ENCODE results near the gene GALK1. TPM values are rescaled to one million over a fixed set of nuclear protein-coding genes. Genes with fewer than 3 reads are reported as not detected.

GALK1 gene
- total RNA-seq, 4 donors from 2014 or later: 8.7 to 18.3 (median 11.0) TPM

GRCh38 chr17:75755205-75755901, 9.6 kb downstream of the GALK1 start:
- Histone ChIP-seq H3K36me3 (no peaks in the 10 kb centered on the region), H3K27ac (no peak overlapping the region), H3K27me3 (no peaks in the 10 kb centered on the region), H3K4me3 (no peak overlapping the region), H3K4me1 (peaks cover 6 to 9% of the 10 kb centered on the region in 2 donors), H3K9me3 (no peaks in the 10 kb centered on the region)
- intact Hi-C loops (cut with DNase I; ENCODE audit: low total_unique reads): no loop called here
- DNase-seq (no peak), ATAC-seq (no peak)
- no peak for TF ChIP-seq POLR2A (IDR thresholded peaks at IDR 0.05)
- TF ChIP-seq CTCF (IDR thresholded peaks at IDR 0.05 in 4 of 5, conservative IDR thresholded peaks at IDR 0.05 in 1 of 5): no peak
- in situ Hi-C loops (cut with MboI; ENCODE audit: low sequenced_read_pairs in 4 of 4): loop anchor here in 1 of 4 donors (25.0 kb wide), 1 partner anchor 132 kb away; the partner anchor contains the start of genes TRIM47 and TRIM65

DNA sequence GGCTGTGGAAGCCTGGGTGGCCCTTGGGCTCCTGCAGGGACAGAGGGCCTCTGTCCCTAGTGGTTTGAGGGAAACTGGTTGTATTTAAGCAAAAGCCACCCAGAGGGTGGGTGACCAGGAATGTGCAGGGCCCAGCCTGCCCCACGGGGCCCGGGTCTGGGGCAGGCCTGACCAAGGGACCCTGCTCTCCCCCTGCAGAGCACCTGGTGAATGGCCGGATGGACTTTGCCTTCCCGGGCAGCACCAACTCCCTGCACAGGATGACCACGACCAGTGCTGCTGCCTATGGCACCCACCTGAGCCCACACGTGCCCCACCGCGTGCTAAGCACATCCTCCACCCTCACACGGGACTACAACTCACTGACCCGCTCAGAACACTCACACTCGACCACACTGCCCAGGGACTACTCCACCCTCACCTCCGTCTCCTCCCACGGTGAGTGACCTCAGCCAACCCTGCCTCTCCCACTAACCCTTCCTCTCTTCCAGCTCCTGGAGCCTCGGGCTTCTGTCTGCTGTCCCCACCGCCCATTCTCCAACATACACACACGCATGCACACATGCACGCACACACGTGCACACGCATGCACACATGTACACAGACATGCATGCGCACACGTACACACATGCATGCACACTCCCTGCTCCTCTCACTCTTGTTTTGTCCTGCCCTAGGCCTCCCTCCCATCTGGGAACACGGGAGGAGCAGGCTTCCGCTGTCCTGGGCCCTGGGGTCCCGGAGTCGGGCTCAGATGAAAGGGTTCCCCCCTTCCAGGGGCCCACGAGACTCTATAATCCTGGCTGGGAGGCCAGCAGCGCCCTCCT, 10.4 kb downstream of the GALK1 start:
- H3K4me1 ChIP-seq: peaks cover 11 to 14% of the 10 kb centered on the region in 2 donors
- no peak for ATAC-seq
- H3K27me3 ChIP-seq: no peaks in the 10 kb centered on the region
- no peak for DNase-seq
- in situ Hi-C loops (cut with MboI; ENCODE audit: low sequenced_read_pairs in 4 of 4): loop anchor here in 2 of 4 donors (5.0 to 25.0 kb wide), 2 partner anchors 82 to 133 kb away; partner anchors contain the start of genes TRIM47 (in 1 of the 2) and TRIM65 (in 1 of the 2)
- intact Hi-C loops (cut with DNase I; ENCODE audit: low total_unique reads): no loop called here
- TF ChIP-seq POLR2A (IDR thresholded peaks at IDR 0.05) (no peak), CTCF (IDR thresholded peaks at IDR 0.05 in 4 of 5, conservative IDR thresholded peaks at IDR 0.05 in 1 of 5) (no peak)
- peak overlapping the region in 1 of 4 donors; percentile 11 for H3K27ac ChIP-seq
- H3K9me3 ChIP-seq: no peaks in the 10 kb centered on the region
- H3K36me3 ChIP-seq: no peaks in the 10 kb centered on the region
- H3K4me3 ChIP-seq: peak overlapping the region in 1 of 4 donors; percentile 57

DNA sequence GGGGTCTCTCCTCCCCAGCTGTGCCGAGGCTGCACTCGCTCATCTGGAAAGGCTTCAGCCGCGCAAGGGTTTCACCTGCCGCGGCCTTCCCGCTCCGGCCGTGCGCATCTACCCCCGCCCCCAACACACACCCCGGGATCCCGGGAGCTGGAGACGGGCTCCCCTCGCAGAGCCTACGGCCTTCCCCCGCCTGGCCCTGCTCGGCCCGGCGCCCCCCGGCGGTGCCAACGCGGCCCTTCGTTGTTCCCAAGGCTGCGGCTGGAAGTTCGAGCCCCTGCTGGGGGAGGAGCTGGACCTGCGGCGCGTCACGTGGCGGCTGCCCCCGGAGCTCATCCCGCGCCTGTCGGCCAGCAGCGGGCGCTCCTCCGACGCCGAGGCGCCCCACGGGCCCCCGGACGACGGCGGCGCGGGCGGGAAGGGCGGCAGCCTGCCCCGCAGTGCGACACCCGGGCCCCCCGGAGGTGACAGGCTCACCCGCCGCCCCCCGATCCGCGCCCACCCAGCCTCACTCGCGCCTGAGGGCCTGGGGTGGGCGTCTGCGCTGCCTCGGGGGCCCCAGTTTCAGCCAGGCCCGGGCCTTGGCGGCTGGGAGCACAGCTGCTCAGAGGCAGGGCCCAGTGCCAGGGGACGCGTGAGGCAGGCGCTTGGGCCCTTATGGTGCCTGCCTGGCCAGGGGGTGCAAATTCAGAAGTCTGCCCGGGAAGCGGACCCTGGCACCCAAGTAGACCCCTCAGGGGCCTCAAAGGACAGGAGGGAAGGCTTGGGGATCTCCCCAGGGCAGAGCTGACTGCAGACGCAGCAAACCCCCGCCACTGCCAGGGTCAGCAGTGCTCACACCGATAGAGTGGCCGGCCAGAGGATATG, 11.2 kb downstream of the GALK1 start:
- intact Hi-C loops (cut with DNase I; ENCODE audit: low total_unique reads): no loop called here
- Histone ChIP-seq H3K27ac (peak overlapping the region in 1 of 4 donors; percentile 12), H3K27me3 (no peaks in the 10 kb centered on the region), H3K36me3 (no peaks in the 10 kb centered on the region), H3K4me1 (peaks cover 13 to 15% of the 10 kb centered on the region in 2 donors), H3K4me3 (peak overlapping the region; percentile 56 to 71 (median 57)), H3K9me3 (no peaks in the 10 kb centered on the region)
- DNase-seq (peak in 1 of 2 donors; percentile 48), ATAC-seq (peak; percentile 64 to 76)
- TF ChIP-seq CTCF (IDR thresholded peaks at IDR 0.05 in 4 of 5, conservative IDR thresholded peaks at IDR 0.05 in 1 of 5) (peak; percentile 22 to 72 (median 55)), POLR2A (IDR thresholded peaks at IDR 0.05) (no peak)
- in situ Hi-C loops (cut with MboI; ENCODE audit: low sequenced_read_pairs in 4 of 4): loop anchor here in 2 of 4 donors (5.0 to 25.0 kb wide), 2 partner anchors 81 to 134 kb away; partner anchors contain the start of genes TRIM47 (in 1 of the 2) and TRIM65 (in 1 of the 2)

Data from gastrocnemius medialis (tissue), 4 donors.